K562 (cell line): ENCODE results near the gene ZNF473. TPM values are rescaled to one million over a fixed set of nuclear protein-coding genes. Genes with fewer than 3 reads are reported as not detected.

ENCODE experiments used
- AFF4 ChIP-seq: sonication (generic); formaldehyde crosslinking; IDR thresholded peaks from 2 replicates; pipeline ENCODE4 v1.8.0; 2023; ENCODE audit warnings: mild to moderate bottlenecking, missing genetic modification reagents
- ARID1B ChIP-seq: fragments of 450-650 bp; IDR thresholded peaks from 2 replicates; pipeline ENCODE4 v1.6.1; 2016; ENCODE audit warnings: antibody characterized with exemption, mild to moderate bottlenecking, inconsistent platforms
- BCL6 ChIP-seq: fragments of 250-450 bp; sonication (Bioruptor Pico); IDR thresholded peaks from 2 replicates; pipeline ENCODE4 v1.4.0; 2020
- CBX1 ChIP-seq: sonication (generic); IDR thresholded peaks from 2 replicates; pipeline ENCODE4 v1.6.1; 2016; ENCODE audit warnings: antibody characterized with exemption, low read depth, mild to moderate bottlenecking
- CC2D1A ChIP-seq: fragments of 450-650 bp; IDR thresholded peaks from 2 replicates; pipeline ENCODE4 v1.6.1; 2017; ENCODE audit warnings: mild to moderate bottlenecking
- MAFG ChIP-seq: fragments of 450-650 bp; conservative IDR thresholded peaks from 2 replicates; pipeline ENCODE4 v1.6.1; 2016; ENCODE audit warnings: missing genetic modification characterization, missing compliant biosample characterization
- MECOM ChIP-seq: fragments of 250-450 bp; sonication (Bioruptor Pico); IDR thresholded peaks from 2 replicates; pipeline ENCODE4 v1.8.0; 2022; ENCODE audit warnings: inconsistent platforms
- NKRF ChIP-seq: fragments of 450-650 bp; IDR thresholded peaks from 2 replicates; pipeline ENCODE4 v1.6.1; 2016; ENCODE audit warnings: borderline replicate concordance
- NR2F6 ChIP-seq: fragments of 450-650 bp; formaldehyde crosslinking; IDR thresholded peaks from 2 replicates; pipeline ENCODE4 v1.4.0; 2020; ENCODE audit warnings: mild to moderate bottlenecking
- PBX2 ChIP-seq, 2 experiments: IDR thresholded peaks in 1 of 2; conservative IDR thresholded peaks in 1 of 2; 2 replicates each; pipeline ENCODE4 v1.6.1; 2016; ENCODE audit warnings: low read depth in 2 of 2, mild to moderate bottlenecking in 1 of 2, missing compliant biosample characterization in 1 of 2, missing genetic modification characterization in 1 of 2, moderate library complexity in 1 of 2
- TRIM28 ChIP-seq: fragments of 450-650 bp; IDR thresholded peaks from 2 replicates; pipeline ENCODE4 v1.6.1; 2017
- ZBTB1 ChIP-seq: sonication (generic); formaldehyde crosslinking; IDR thresholded peaks from 2 replicates; pipeline ENCODE4 v1.8.1; 2023; ENCODE audit warnings: missing genetic modification reagents, low read depth, mild to moderate bottlenecking, borderline replicate concordance
- ZNF75A ChIP-seq: fragments of 450-650 bp; formaldehyde crosslinking; IDR thresholded peaks from 2 replicates; pipeline ENCODE4 v1.4.0; 2020; ENCODE audit warnings: mild to moderate bottlenecking
- ZNF764 ChIP-seq: fragments of 250-450 bp; sonication (Bioruptor Pico); IDR thresholded peaks from 2 replicates; pipeline ENCODE4 v1.4.0; 2020; ENCODE audit warnings: low read depth, mild to moderate bottlenecking, moderate library complexity
- polyA plus RNA-seq, 8 experiments: library from polyadenylated mRNA; depleted of rRNA in 4 of 8; stranded (reverse) in 5 of 8; unstranded in 3 of 8; fragments of >200 nt; fragmentation: Nextera tagmentation in 2 of 8; fragmentation: Illumina TruSeq in 1 of 8; extraction: Ambion mirVana in 2 of 8; extraction: Trizol in 1 of 8; gene quantifications; 2 replicates each; pipeline versions ENCODE4 v1.2.1 to v1.2.3, GENCODE V29; 2011 to 2014; ENCODE audit warnings: inconsistent platforms in 1 of 8, missing spikeins in 1 of 8
- total RNA-seq, 7 experiments: library from RNA; depleted of rRNA in 6 of 7; stranded (reverse); fragments of >200 nt in 6 of 7; fragmentation: Illumina TruSeq in 2 of 7; extraction: Trizol in 2 of 7; gene quantifications; 2 replicates each; pipeline versions ENCODE4 v1.2.1 to v1.2.3, GENCODE V29; 2011 to 2021; ENCODE audit warnings: low replicate concordance in 1 of 7

Gene ZNF473
- total and polyA plus RNA-seq, 9 of the 15 experiments (the other 6 are each of a cell fraction or from before 2014, with no cell fraction given), result 8.2 to 34.0 (median 28.5) TPM

- TF ChIP-seq ZNF764 (CRISPR knock-in tag) (no peak), MECOM (CRISPR knock-in tag) (no peak), ZBTB1 (CRISPR knock-in tag) (no peak), AFF4 (CRISPR knock-in tag) (no peak), MAFG (no peak), TRIM28 (peak; percentile 99), NR2F6 (CRISPR knock-in tag) (no peak), BCL6 (CRISPR knock-in tag) (no peak), CC2D1A (no peak), ZNF75A (CRISPR knock-in tag) (peak; percentile 97), CBX1 (peak; percentile 88), ARID1B (no peak), NKRF (no peak), PBX2 (CRISPR knock-in tag; IDR thresholded peaks at IDR 0.05; ENCODE audit: low read depth) (no peak), PBX2 (tag; conservative IDR thresholded peaks at IDR 0.05; ENCODE audit: low read depth) (no peak)
These were observed 33.2 kb downstream of the ZNF473 start (continued) for GRCh38 chr19:50059045-50059444.
